Activated B cell treated with CpG ODN at 0.5 μM for 24 hours (primary cell): ENCODE measurements around the gene LMOD1. TPM values are rescaled to one million over a fixed set of nuclear protein-coding genes. Genes with fewer than 3 reads are reported as not detected.
"Not testable (repeated sequence)": the region's sequence is repeated elsewhere in the genome, so short reads cannot be mapped to it uniquely, and the experiment has no call there.

Experiments
- ATAC-seq: fragments of 200-7000 bp; cut with Tn5 transposase; one replicate; pipeline ENCODE4 v1.10.0; 2021; ENCODE audit warnings: low read depth, mild to moderate bottlenecking, moderate library complexity
- CTCF ChIA-PET: fragments of 350-600 bp; sonication (Branson Sonifier 250); formaldehyde crosslinking; loops from one replicate; lab custom pipeline; 2021; ENCODE audit warnings: antibody characterized with exemption; lab: Charles Lee
- POLR2A ChIA-PET: fragments of 350-600 bp; sonication (Branson Sonifier 250); formaldehyde crosslinking; loops from one replicate; lab custom pipeline; 2021; ENCODE audit warnings: antibody characterized with exemption; lab: Charles Lee
- DNase-seq: peaks from one replicate; pipeline ENCODE4 v3.0.0; 2022
- H3K27ac Mint-ChIP-seq: one replicate; pipeline ENCODE4 v1.8.0; 2020; ENCODE audit warnings: mixed read lengths
- H3K27me3 Mint-ChIP-seq: one replicate; pipeline ENCODE4 v1.8.0; 2021; ENCODE audit warnings: mixed read lengths
- H3K36me3 Mint-ChIP-seq: one replicate; pipeline ENCODE4 v1.8.0; 2021; ENCODE audit warnings: low read depth, mixed read lengths
- H3K4me1 Mint-ChIP-seq: one replicate; pipeline ENCODE4 v1.8.0; 2021; ENCODE audit warnings: mixed read lengths
- H3K4me3 Mint-ChIP-seq: one replicate; pipeline ENCODE4 v1.8.0; 2020; ENCODE audit warnings: mild to moderate bottlenecking, mixed read lengths
- H3K9me3 Mint-ChIP-seq: one replicate; pipeline ENCODE4 v1.8.0; 2020; ENCODE audit warnings: mixed read lengths
- CTCF ChIP-seq: fragments of 200-600 bp; IDR thresholded peaks from one replicate; pipeline ENCODE4 v1.8.0; 2022; ENCODE audit warnings: antibody characterized with exemption, mild to moderate bottlenecking
- intact Hi-C: fragments of 100-400 bp; cut with micrococcal nuclease; formaldehyde crosslinking; loops from one replicate; pipeline ENCODE4 v1.15.1; 2024
- total RNA-seq: library from RNA; stranded (reverse); gene quantifications from 2 replicates; pipeline ENCODE4 v1.2.3, GENCODE V29; 2022

The LMOD1 gene
- total RNA-seq, 1 donor from 2014 or later, result not detected

GRCh38 chr1:201944002-201944401 lies 2.3 kb downstream of the LMOD1 start:
- CTCF ChIA-PET, result interaction anchor here (1.6 kb wide), 1 partner anchor 48 kb away, joined by 4 read pairs; no protein-coding TSS in a partner anchor
- H3K27ac Mint-ChIP-seq, result no peak overlapping the region

GRCh38 chr1:201942129-201942495 lies 4.2 kb downstream of the LMOD1 start:
- Mint-ChIP-seq H3K4me3 (no peak overlapping the region), H3K27ac (no peak overlapping the region), H3K4me1 (peaks cover 11% of the 10 kb centered on the region), H3K27me3 (peaks cover 39% of the 10 kb centered on the region), H3K36me3 (no peaks in the 10 kb centered on the region), H3K9me3 (no peaks in the 10 kb centered on the region)
- ChIA-PET CTCF (no interaction called here), POLR2A (no interaction called here)
- no peak for TF ChIP-seq CTCF
- DNase-seq (no peak), ATAC-seq (no peak)
- intact Hi-C loops, result no loop called here

More at GRCh38 chr1:201944002-201944401, 2.3 kb downstream of the LMOD1 start:
- intact Hi-C loops, result no loop called here
- no peak for ATAC-seq
- Mint-ChIP-seq H3K4me3 (no peak overlapping the region), H3K27me3 (peaks cover 44% of the 10 kb centered on the region), H3K9me3 (no peaks in the 10 kb centered on the region), H3K4me1 (peaks cover 11% of the 10 kb centered on the region), H3K36me3 (no peaks in the 10 kb centered on the region)
- DNase-seq, result no peak
- no peak for TF ChIP-seq CTCF
- POLR2A ChIA-PET, result interaction anchor here (0.6 kb wide), 1 partner anchor 45 kb away, joined by 3 read pairs; no protein-coding TSS in a partner anchor

- Mint-ChIP-seq H3K9me3 (no peaks in the 10 kb centered on the region), H3K4me1 (peaks cover 8% of the 10 kb centered on the region), H3K36me3 (no peaks in the 10 kb centered on the region), H3K27me3 (peaks cover 34% of the 10 kb centered on the region), H3K27ac (no peak overlapping the region), H3K4me3 (no peak overlapping the region)
- ChIA-PET POLR2A (no interaction called here), CTCF (no interaction called here)
- ATAC-seq, result no peak
- no peak for TF ChIP-seq CTCF
- no peak for DNase-seq
- intact Hi-C loops, result no loop called here
These were observed 4.8 kb downstream of the LMOD1 start for GRCh38 chr1:201941420-201942128.

- H3K27me3 Mint-ChIP-seq, result peaks cover 24% of the 10 kb centered on the region
- H3K4me3 Mint-ChIP-seq, DNase-seq, ATAC-seq, CTCF ChIA-PET, POLR2A ChIA-PET, H3K4me1 Mint-ChIP-seq, intact Hi-C loops, H3K36me3 Mint-ChIP-seq, H3K9me3 Mint-ChIP-seq, H3K27ac Mint-ChIP-seq: not testable (repeated sequence)
These were observed 6.0 kb downstream of the LMOD1 start for GRCh38 chr1:201940316-201940715.

GRCh38 chr1:201939574-201939973 lies 6.8 kb downstream of the LMOD1 start:
- H3K27ac Mint-ChIP-seq, result no peak overlapping the region
- ChIA-PET POLR2A (no interaction called here), CTCF (no interaction called here)
- intact Hi-C loops, result no loop called here
- DNase-seq, result no peak
- H3K9me3 Mint-ChIP-seq, result no peaks in the 10 kb centered on the region
- ATAC-seq, result no peak
- no peak for TF ChIP-seq CTCF
- no peaks in the 10 kb centered on the region for H3K36me3 Mint-ChIP-seq
- H3K4me3 Mint-ChIP-seq, result no peak overlapping the region
- no peaks in the 10 kb centered on the region for H3K4me1 Mint-ChIP-seq
- peaks cover 17% of the 10 kb centered on the region for H3K27me3 Mint-ChIP-seq
